WI38 (cell line): ENCODE results near the gene PRSS33.

Experiments used
- H3K4me3 ChIP-seq: 2 replicates; pipeline ENCODE4 v1.5.1; 2011; ENCODE audit warnings: low read depth, mild to moderate bottlenecking, control low read depth, low read length
- TF ChIP-seq, protein P1 (sequence below): IDR thresholded peaks from 2 replicates; pipeline ENCODE4 v1.5.1; 2012; ENCODE audit warnings: low read depth, mild to moderate bottlenecking, control low read depth, low read length

Gene PRSS33

DNA sequence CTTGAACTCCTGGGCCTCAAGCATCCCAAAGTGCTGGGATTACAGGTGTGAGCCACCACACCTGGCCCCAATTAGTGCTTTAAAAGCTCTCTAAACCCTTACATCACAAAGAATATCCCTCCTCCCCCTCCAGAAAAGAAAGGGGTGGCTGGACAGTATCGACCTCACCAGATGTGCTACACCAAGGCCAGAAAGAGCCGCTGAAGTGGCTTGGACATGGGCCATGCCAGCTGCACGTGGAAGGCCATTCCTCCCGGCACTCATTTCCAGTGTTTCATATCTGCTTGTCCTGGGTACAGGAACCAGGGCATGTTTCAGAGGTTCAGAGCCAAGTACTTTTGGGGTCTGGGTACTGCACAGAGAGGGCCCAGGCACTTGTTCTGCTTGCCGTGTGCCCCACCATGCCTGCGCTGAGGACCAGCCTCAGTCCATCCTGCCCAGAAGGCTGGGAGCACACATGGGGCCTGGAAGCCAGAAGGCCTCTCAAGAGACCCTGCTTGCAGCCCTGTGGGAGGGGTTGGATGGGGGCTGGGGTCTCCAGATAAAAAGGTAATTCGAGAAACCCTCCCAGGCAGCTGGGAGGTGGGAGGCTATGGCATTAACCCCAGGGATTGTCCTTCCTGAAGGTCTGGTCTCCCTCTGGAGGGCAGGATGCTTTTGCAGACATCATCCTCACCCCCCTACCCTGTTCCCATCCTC lies 38.5 kb downstream of the PRSS33 start:
- no peak overlapping the region for H3K4me3 ChIP-seq
- TF ChIP-seq, protein P1, sequence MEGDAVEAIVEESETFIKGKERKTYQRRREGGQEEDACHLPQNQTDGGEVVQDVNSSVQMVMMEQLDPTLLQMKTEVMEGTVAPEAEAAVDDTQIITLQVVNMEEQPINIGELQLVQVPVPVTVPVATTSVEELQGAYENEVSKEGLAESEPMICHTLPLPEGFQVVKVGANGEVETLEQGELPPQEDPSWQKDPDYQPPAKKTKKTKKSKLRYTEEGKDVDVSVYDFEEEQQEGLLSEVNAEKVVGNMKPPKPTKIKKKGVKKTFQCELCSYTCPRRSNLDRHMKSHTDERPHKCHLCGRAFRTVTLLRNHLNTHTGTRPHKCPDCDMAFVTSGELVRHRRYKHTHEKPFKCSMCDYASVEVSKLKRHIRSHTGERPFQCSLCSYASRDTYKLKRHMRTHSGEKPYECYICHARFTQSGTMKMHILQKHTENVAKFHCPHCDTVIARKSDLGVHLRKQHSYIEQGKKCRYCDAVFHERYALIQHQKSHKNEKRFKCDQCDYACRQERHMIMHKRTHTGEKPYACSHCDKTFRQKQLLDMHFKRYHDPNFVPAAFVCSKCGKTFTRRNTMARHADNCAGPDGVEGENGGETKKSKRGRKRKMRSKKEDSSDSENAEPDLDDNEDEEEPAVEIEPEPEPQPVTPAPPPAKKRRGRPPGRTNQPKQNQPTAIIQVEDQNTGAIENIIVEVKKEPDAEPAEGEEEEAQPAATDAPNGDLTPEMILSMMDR, result no peak

GRCh38 chr16:2745961-2746360 lies 41.4 kb downstream of the PRSS33 start:
- no peak overlapping the region for H3K4me3 ChIP-seq
- TF ChIP-seq, protein P1, result no peak

DNA sequence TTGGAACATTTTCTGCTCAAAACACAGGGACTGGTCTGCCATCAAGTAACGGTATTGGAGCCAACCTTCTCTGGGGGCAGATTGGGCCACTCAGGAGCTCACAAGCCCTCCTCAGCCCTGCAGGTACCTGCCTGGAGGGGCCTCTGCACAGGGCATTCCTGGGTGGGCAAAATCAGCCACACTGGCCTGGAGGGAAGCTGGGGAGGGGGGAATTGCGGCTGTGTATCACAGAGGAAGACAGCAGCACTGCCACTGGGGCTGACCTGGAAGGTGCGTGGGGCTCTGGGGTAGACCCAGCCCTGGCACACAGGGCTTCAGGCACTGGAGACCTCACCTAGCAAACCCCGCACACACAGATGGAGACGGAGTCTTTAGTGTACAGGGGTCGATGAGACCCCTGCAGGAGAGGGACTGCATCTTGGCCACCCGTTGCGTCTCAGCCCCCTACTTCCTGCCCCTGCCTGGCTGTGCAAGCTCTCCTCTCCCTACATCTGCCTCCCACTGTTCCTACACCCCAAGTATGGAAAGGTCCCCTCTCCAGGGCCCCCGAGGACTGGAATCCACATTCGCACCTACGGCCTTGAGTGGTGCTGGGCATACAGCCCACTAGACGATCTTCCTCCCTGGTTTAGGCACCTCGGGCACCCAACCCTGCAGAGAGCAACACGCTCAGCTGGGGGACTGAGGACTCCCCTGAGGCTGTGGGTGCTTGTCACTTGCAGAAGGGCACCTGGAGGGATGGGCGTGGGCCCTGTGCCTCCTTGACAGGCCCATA lies 42.1 kb downstream of the PRSS33 start:
- TF ChIP-seq, protein P1, result no peak
- no peak overlapping the region for H3K4me3 ChIP-seq

DNA sequence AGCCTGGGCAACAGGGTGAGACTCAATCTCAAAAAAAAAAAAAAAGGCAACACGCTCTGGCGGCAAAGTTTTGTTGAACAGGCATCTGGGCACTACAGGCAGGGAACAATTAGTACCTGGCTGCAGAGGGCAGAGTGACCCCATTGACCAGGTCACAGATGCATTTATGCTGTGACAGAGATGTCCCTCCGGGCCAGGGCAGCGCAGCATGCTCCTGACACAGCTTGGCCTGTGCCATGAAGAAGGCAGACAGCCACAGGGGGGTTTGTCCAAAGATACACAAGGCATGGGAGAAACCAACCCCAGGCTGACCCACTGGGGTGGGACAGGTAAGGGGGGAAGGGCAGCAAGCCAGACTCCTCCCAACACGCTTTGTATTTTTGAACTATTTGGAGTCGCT lies 42.6 kb downstream of the PRSS33 start:
- TF ChIP-seq, protein P1, result no peak
- no peak overlapping the region for H3K4me3 ChIP-seq

GRCh38 chr16:2743007-2743810 lies 44.2 kb downstream of the PRSS33 start:
- no peak overlapping the region for H3K4me3 ChIP-seq
- TF ChIP-seq, protein P1, result no peak

DNA sequence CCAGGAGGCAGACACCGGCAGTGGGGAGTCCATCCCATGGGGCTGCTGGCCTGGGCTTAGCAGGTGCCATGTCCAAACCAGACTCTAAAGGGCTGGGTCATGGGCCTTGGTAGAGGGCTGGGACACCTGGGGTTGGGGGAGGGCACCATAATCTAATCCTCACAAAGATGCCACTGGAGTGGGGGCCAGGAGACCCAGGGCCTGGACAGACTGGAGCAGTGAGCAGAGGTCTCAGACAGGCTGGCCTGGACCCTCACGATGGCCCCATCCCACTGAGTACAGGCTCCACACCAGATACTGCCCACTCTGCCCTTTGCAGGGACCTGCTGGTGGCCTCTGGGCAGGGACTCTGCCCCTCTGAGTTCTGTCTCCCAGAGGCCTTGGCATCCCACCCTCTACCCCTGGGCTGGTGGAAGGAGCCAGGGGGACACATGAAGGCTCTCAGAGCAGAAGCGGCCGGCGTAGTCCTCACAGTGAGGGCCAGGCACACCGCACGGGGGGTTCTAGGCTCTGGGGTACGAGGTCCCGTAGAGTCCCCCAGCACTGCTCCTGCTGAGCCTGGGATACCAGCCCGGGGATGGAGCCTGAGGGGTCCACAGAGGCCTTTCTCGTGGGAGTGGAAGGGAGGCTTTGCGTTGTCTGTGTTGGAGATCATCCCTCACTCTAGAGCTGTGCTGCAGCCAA lies 44.9 kb downstream of the PRSS33 start:
- H3K4me3 ChIP-seq, result no peak overlapping the region
- TF ChIP-seq, protein P1, result no peak
